ENCODE data around the gene CTNNA2.

CTNNA2 gene

GRCh38 chr2:79638954-79639353 lies 126.1 kb downstream of the CTNNA2 start:
- no peak overlapping the region for H3K9ac ChIP-seq (ENCODE audit: low read depth, low read length, poor library complexity)
- no peak overlapping the region for H2BK5ac ChIP-seq (ENCODE audit: low read length)
- no peak overlapping the region for H3K14ac ChIP-seq (ENCODE audit: low read length)
- no peak overlapping the region for H3K27ac ChIP-seq (replicated peaks; ENCODE audit: low read length)
- H3K4me3 ChIP-seq (ENCODE audit: low read length in 2 of 2) = no peak overlapping the region
- no peak overlapping the region for H3K23ac ChIP-seq (ENCODE audit: low read depth, low read length, poor library complexity)
- no peak for DNase-seq (ENCODE audit: low spot score)
- H3K27me3 ChIP-seq (ENCODE audit: control insufficient read depth in 3 of 3, insufficient read depth in 3 of 3, low read depth in 1 of 3, low read length in 3 of 3) = no peaks in the 10 kb centered on the region
- no peak overlapping the region for H3K18ac ChIP-seq (ENCODE audit: low read length)
- no peaks in the 10 kb centered on the region for H3K9me3 ChIP-seq (replicated peaks in 1 of 2; ENCODE audit: control insufficient read depth in 2 of 2, insufficient read depth in 1 of 2, low read depth in 1 of 2, low read length in 2 of 2)
- H2BK120ac ChIP-seq (ENCODE audit: low read depth, low read length) = no peak overlapping the region
- H3K79me1 ChIP-seq (ENCODE audit: low read depth, low read length) = no peaks in the 10 kb centered on the region
- no peak overlapping the region for H4K91ac ChIP-seq (ENCODE audit: low read depth, low read length, poor library complexity)
- H2AK5ac ChIP-seq (ENCODE audit: low read depth, low read length) = no peak overlapping the region
- peaks cover 0 to 2% of the 10 kb centered on the region in 2 donors for H3K4me1 ChIP-seq (ENCODE audit: control insufficient read depth in 2 of 2, insufficient read depth in 1 of 2, low read depth in 1 of 2, low read length in 2 of 2)
- no peak overlapping the region for H3K4ac ChIP-seq (ENCODE audit: low read length)
- no peaks in the 10 kb centered on the region for H3K36me3 ChIP-seq (replicated peaks in 1 of 2; ENCODE audit: control insufficient read depth in 2 of 2, insufficient read depth in 2 of 2, low read length in 2 of 2)
- H2BK15ac ChIP-seq (ENCODE audit: low read length) = no peak overlapping the region
- H4K8ac ChIP-seq (ENCODE audit: low read depth, low read length) = no peak overlapping the region
- no peak overlapping the region for H3K4me2 ChIP-seq (ENCODE audit: insufficient read depth, low read length, poor library complexity, severe bottlenecking)
- no peak overlapping the region for H2AFZ ChIP-seq (ENCODE audit: low read length)
- WGBS, 2 donors (ENCODE audit: extremely low coverage in 2 of 2, insufficient read length in 2 of 2, insufficient replicate concordance in 1 of 2) = no CpG with 5 or more reads among the region's 2 CpGs
- no peak overlapping the region for H2BK12ac ChIP-seq (ENCODE audit: low read length)

- Histone ChIP-seq H3K9me3 (replicated peaks in 1 of 2; ENCODE audit: control insufficient read depth in 2 of 2, insufficient read depth in 1 of 2, low read depth in 1 of 2, low read length in 2 of 2) (no peaks in the 10 kb centered on the region), H2BK12ac (ENCODE audit: low read length) (no peak overlapping the region), H3K79me1 (ENCODE audit: low read depth, low read length) (no peaks in the 10 kb centered on the region), H3K18ac (ENCODE audit: low read length) (no peak overlapping the region), H3K27ac (replicated peaks; ENCODE audit: low read length) (no peak overlapping the region), H3K4me1 (ENCODE audit: control insufficient read depth in 2 of 2, insufficient read depth in 1 of 2, low read depth in 1 of 2, low read length in 2 of 2) (peaks cover 0 to 2% of the 10 kb centered on the region in 2 donors), H3K4me3 (ENCODE audit: low read length in 2 of 2) (no peak overlapping the region), H2AK5ac (ENCODE audit: low read depth, low read length) (no peak overlapping the region), H3K36me3 (replicated peaks in 1 of 2; ENCODE audit: control insufficient read depth in 2 of 2, insufficient read depth in 2 of 2, low read length in 2 of 2) (no peaks in the 10 kb centered on the region), H2BK120ac (ENCODE audit: low read depth, low read length) (no peak overlapping the region), H4K8ac (ENCODE audit: low read depth, low read length) (no peak overlapping the region), H3K14ac (ENCODE audit: low read length) (no peak overlapping the region), H3K4me2 (ENCODE audit: insufficient read depth, low read length, poor library complexity, severe bottlenecking) (no peak overlapping the region), H3K23ac (ENCODE audit: low read depth, low read length, poor library complexity) (no peak overlapping the region), H4K91ac (ENCODE audit: low read depth, low read length, poor library complexity) (no peak overlapping the region), H3K4ac (ENCODE audit: low read length) (no peak overlapping the region), H2BK15ac (ENCODE audit: low read length) (no peak overlapping the region), H3K27me3 (ENCODE audit: control insufficient read depth in 3 of 3, insufficient read depth in 3 of 3, low read depth in 1 of 3, low read length in 3 of 3) (no peaks in the 10 kb centered on the region), H3K9ac (ENCODE audit: low read depth, low read length, poor library complexity) (no peak overlapping the region), H2BK5ac (ENCODE audit: low read length) (no peak overlapping the region), H2AFZ (ENCODE audit: low read length) (no peak overlapping the region)
- no peak for DNase-seq (ENCODE audit: low spot score)
- no CpG with 5 or more reads among the region's 2 CpGs for WGBS, 2 donors (ENCODE audit: extremely low coverage in 2 of 2, insufficient read length in 2 of 2, insufficient replicate concordance in 1 of 2)
Observed at GRCh38 chr2:79640001-79640400, 127.2 kb downstream of the CTNNA2 start.

GRCh38 chr2:79649531-79649930 lies 136.7 kb downstream of the CTNNA2 start:
- H4K8ac ChIP-seq (ENCODE audit: low read depth, low read length) = no peak overlapping the region
- peaks cover 0 to 3% of the 10 kb centered on the region in 2 donors for H3K4me1 ChIP-seq (ENCODE audit: control insufficient read depth in 2 of 2, insufficient read depth in 1 of 2, low read depth in 1 of 2, low read length in 2 of 2)
- no peak overlapping the region for H3K9ac ChIP-seq (ENCODE audit: low read depth, low read length, poor library complexity)
- no peak overlapping the region for H3K18ac ChIP-seq (ENCODE audit: low read length)
- no peak overlapping the region for H3K4me3 ChIP-seq (ENCODE audit: low read length in 2 of 2)
- no peak overlapping the region for H2AK5ac ChIP-seq (ENCODE audit: low read depth, low read length)
- no peak overlapping the region for H2BK12ac ChIP-seq (ENCODE audit: low read length)
- H3K27me3 ChIP-seq (ENCODE audit: control insufficient read depth in 3 of 3, insufficient read depth in 3 of 3, low read depth in 1 of 3, low read length in 3 of 3) = no peaks in the 10 kb centered on the region
- H3K79me1 ChIP-seq (ENCODE audit: low read depth, low read length) = no peaks in the 10 kb centered on the region
- H3K9me3 ChIP-seq (replicated peaks in 1 of 2; ENCODE audit: control insufficient read depth in 2 of 2, insufficient read depth in 1 of 2, low read depth in 1 of 2, low read length in 2 of 2) = no peaks in the 10 kb centered on the region
- H2BK15ac ChIP-seq (ENCODE audit: low read length) = no peak overlapping the region
- no peak overlapping the region for H2AFZ ChIP-seq (ENCODE audit: low read length)
- no peak overlapping the region for H4K91ac ChIP-seq (ENCODE audit: low read depth, low read length, poor library complexity)
- no peak for DNase-seq (ENCODE audit: low spot score)
- H3K4ac ChIP-seq (ENCODE audit: low read length) = no peak overlapping the region
- no peak overlapping the region for H2BK5ac ChIP-seq (ENCODE audit: low read length)
- H3K27ac ChIP-seq (replicated peaks; ENCODE audit: low read length) = no peak overlapping the region
- no peak overlapping the region for H3K14ac ChIP-seq (ENCODE audit: low read length)
- no peak overlapping the region for H3K23ac ChIP-seq (ENCODE audit: low read depth, low read length, poor library complexity)
- no peak overlapping the region for H3K4me2 ChIP-seq (ENCODE audit: insufficient read depth, low read length, poor library complexity, severe bottlenecking)
- H3K36me3 ChIP-seq (replicated peaks in 1 of 2; ENCODE audit: control insufficient read depth in 2 of 2, insufficient read depth in 2 of 2, low read length in 2 of 2) = no peaks in the 10 kb centered on the region
- no CpG with 5 or more reads among the region's 3 CpGs for WGBS, 2 donors (ENCODE audit: extremely low coverage in 2 of 2, insufficient read length in 2 of 2, insufficient replicate concordance in 1 of 2)
- no peak overlapping the region for H2BK120ac ChIP-seq (ENCODE audit: low read depth, low read length)

GRCh38 chr2:79660557-79660956 lies 147.7 kb downstream of the CTNNA2 start:
- Histone ChIP-seq H3K4me3 (ENCODE audit: low read length in 2 of 2) (no peak overlapping the region), H3K23ac (ENCODE audit: low read depth, low read length, poor library complexity) (no peak overlapping the region), H2BK15ac (ENCODE audit: low read length) (no peak overlapping the region), H3K14ac (ENCODE audit: low read length) (no peak overlapping the region), H2AK5ac (ENCODE audit: low read depth, low read length) (no peak overlapping the region), H2BK5ac (ENCODE audit: low read length) (no peak overlapping the region), H3K9me3 (replicated peaks in 1 of 2; ENCODE audit: control insufficient read depth in 2 of 2, insufficient read depth in 1 of 2, low read depth in 1 of 2, low read length in 2 of 2) (no peaks in the 10 kb centered on the region), H2BK120ac (ENCODE audit: low read depth, low read length) (no peak overlapping the region), H3K18ac (ENCODE audit: low read length) (no peak overlapping the region), H3K4me2 (ENCODE audit: insufficient read depth, low read length, poor library complexity, severe bottlenecking) (no peak overlapping the region), H3K79me1 (ENCODE audit: low read depth, low read length) (no peaks in the 10 kb centered on the region), H3K27ac (replicated peaks; ENCODE audit: low read length) (no peak overlapping the region), H2BK12ac (ENCODE audit: low read length) (no peak overlapping the region), H3K9ac (ENCODE audit: low read depth, low read length, poor library complexity) (no peak overlapping the region), H3K4me1 (ENCODE audit: control insufficient read depth in 2 of 2, insufficient read depth in 1 of 2, low read depth in 1 of 2, low read length in 2 of 2) (no peaks in the 10 kb centered on the region), H4K91ac (ENCODE audit: low read depth, low read length, poor library complexity) (no peak overlapping the region), H3K4ac (ENCODE audit: low read length) (no peak overlapping the region), H3K27me3 (ENCODE audit: control insufficient read depth in 3 of 3, insufficient read depth in 3 of 3, low read depth in 1 of 3, low read length in 3 of 3) (no peaks in the 10 kb centered on the region), H4K8ac (ENCODE audit: low read depth, low read length) (no peak overlapping the region), H3K36me3 (replicated peaks in 1 of 2; ENCODE audit: control insufficient read depth in 2 of 2, insufficient read depth in 2 of 2, low read length in 2 of 2) (no peaks in the 10 kb centered on the region), H2AFZ (ENCODE audit: low read length) (no peak overlapping the region)
- no peak for DNase-seq (ENCODE audit: low spot score)
